Naive B cell (primary cell): Measurements from ENCODE around the gene SMNDC1. TPM values are rescaled to one million over a fixed set of nuclear protein-coding genes. Genes with fewer than 3 reads are reported as not detected.
"Not testable (repeated sequence)": the region's sequence is repeated elsewhere in the genome, so short reads cannot be mapped to it uniquely, and the experiment has no call there.

Experiments
- ATAC-seq, 2 donors: fragments of 150-1000 bp; cut with Tn5 transposase; 2 replicates each; pipeline ENCODE4 v1.10.0; 2021; ENCODE audit warnings: low read depth in 2 of 2, mild to moderate bottlenecking in 2 of 2, moderate library complexity in 2 of 2
- DNase-seq: peaks from one replicate; pipeline ENCODE4 v3.0.0; 2022
- H3K27ac Mint-ChIP-seq, 6 donors: one replicate each; pipeline ENCODE4 v1.8.0; 2020 to 2022; ENCODE audit warnings: mild to moderate bottlenecking in 6 of 6, mixed read lengths in 6 of 6, moderate library complexity in 5 of 6, inconsistent platforms in 2 of 6
- H3K27me3 Mint-ChIP-seq, 3 donors: one replicate each; pipeline ENCODE4 v1.8.0; 2021 to 2022; ENCODE audit warnings: mixed read lengths in 3 of 3, mild to moderate bottlenecking in 1 of 3
- H3K36me3 Mint-ChIP-seq, 2 donors: one replicate each; pipeline ENCODE4 v1.8.0; 2020 to 2022; ENCODE audit warnings: mixed read lengths in 2 of 2, inconsistent platforms in 1 of 2, mild to moderate bottlenecking in 1 of 2
- H3K4me1 Mint-ChIP-seq, 3 donors: one replicate each; pipeline ENCODE4 v1.8.0; 2020 to 2022; ENCODE audit warnings: mixed read lengths in 3 of 3, inconsistent platforms in 1 of 3, mild to moderate bottlenecking in 1 of 3, moderate library complexity in 1 of 3
- H3K4me3 Mint-ChIP-seq, 8 donors: one replicate each; pipeline ENCODE4 v1.8.0; 2020 to 2022; ENCODE audit warnings: mild to moderate bottlenecking in 8 of 8, mixed read lengths in 8 of 8, moderate library complexity in 8 of 8, inconsistent platforms in 2 of 8
- H3K9me3 Mint-ChIP-seq, 7 donors: one replicate each; pipeline ENCODE4 v1.8.0; 2020 to 2022; ENCODE audit warnings: mixed read lengths in 7 of 7, mild to moderate bottlenecking in 5 of 7, inconsistent platforms in 2 of 7, moderate library complexity in 1 of 7
- polyA plus RNA-seq, 6 donors: library from polyadenylated mRNA; unstranded; fragments of 300-500 nt; fragmentation: Illumina TruSeq; gene quantifications; one replicate each; pipeline ENCODE4 v1.2.3, GENCODE V29; 2021; ENCODE audit warnings: low read depth in 6 of 6

SMNDC1 gene
- polyA plus RNA-seq, 6 donors from 2014 or later, result 11.9 to 20.8 (median 15.9) TPM

DNA sequence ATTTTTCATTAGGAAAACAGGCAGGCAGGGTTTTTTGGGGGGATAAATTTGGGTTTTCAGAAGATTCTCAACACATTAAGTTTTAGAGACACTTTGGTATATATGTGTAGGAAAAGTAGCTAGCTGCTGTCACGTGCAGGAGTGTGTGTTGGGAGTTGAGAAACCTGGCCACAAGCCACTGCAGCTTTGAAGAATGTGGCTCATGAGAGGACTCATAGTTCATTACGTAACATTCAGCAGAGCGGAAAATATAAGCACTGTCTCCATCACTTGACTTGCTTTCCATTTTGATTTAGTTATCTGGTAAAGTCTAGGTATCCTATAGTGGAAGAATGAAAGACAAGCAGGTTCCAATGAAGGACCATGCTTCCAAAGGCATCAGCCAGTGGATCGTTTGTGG, 31.2 kb downstream of the SMNDC1 start:
- DNase-seq (no peak), ATAC-seq (no peak)
- H3K4me1 Mint-ChIP-seq, result peaks cover 26 to 37% (median 36%) of the 10 kb centered on the region in 3 donors
- H3K27me3 Mint-ChIP-seq, result no peaks in the 10 kb centered on the region
- no peaks in the 10 kb centered on the region for H3K9me3 Mint-ChIP-seq
- H3K27ac Mint-ChIP-seq, result peak overlapping the region in 3 of 6 donors; percentile 12 to 92 (median 27)
- H3K36me3 Mint-ChIP-seq, result no peaks in the 10 kb centered on the region
- H3K4me3 Mint-ChIP-seq, result peak overlapping the region in 1 of 8 donors; percentile 23

GRCh38 chr10:110272995-110273394, 31.7 kb downstream of the SMNDC1 start:
- H3K27me3 Mint-ChIP-seq, H3K36me3 Mint-ChIP-seq, DNase-seq, H3K9me3 Mint-ChIP-seq, ATAC-seq, H3K4me3 Mint-ChIP-seq: not testable (repeated sequence)
- H3K4me1 Mint-ChIP-seq, result peaks cover 25 to 37% (median 36%) of the 10 kb centered on the region in 3 donors
- H3K27ac Mint-ChIP-seq, result peak overlapping the region in 1 of 6 donors; percentile 63

DNA sequence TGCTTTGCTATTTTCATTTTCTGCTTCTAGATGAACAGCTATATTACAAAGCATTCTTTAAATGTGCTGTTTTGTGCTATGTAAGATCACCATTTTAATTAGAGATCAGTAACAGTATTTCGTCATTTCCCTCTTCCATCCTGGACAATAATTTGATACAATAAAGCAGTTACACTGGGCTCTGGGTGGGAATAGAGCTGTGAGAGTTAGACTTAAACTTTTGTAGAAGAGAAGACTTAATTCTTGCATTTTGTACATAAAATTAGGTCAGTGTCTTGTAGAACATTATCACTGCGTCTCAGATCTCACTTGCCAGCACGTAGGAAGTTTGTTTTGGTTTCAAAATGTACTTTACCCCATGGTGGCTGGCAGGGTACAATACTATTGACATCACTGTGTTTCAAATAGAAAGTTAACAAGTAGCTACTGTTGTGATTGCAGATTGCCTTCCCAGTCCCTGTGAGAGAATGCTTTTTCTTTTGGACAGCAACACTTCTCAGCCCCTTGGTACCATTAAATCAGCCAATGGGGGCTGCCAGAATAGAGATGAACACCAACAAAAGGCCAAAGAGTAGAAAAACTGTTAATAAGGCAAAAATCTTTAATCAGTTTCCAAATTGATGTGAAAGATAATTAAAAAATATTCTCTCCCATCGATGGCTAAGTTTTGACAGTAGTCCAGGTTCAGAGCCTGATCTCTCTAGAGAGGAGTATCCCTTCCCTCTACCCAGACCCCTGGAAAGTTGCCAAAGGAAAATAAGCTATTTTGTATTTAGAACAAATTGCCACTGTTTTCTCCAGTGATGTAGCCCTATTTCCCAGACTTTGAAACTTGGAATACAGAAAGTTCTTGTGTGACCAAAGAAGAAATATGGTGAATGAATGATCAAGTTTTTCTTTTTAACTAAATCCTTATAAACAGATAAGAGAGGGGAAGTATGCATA, 35.1 kb downstream of the SMNDC1 start:
- ATAC-seq (peak; percentile 64 to 73), DNase-seq (no peak)
- Mint-ChIP-seq H3K27ac (peak overlapping the region in 4 of 6 donors; percentile 30 to 78 (median 61)), H3K4me3 (peak overlapping the region in 7 of 8 donors; percentile 35 to 77 (median 58)), H3K36me3 (peaks cover 0 to 3% of the 10 kb centered on the region in 2 donors), H3K27me3 (no peaks in the 10 kb centered on the region), H3K4me1 (peaks cover 24 to 39% (median 36%) of the 10 kb centered on the region in 3 donors), H3K9me3 (no peaks in the 10 kb centered on the region)

- H3K27me3 Mint-ChIP-seq, result no peaks in the 10 kb centered on the region
- peak overlapping the region in 2 of 6 donors; percentile 58 to 78 for H3K27ac Mint-ChIP-seq
- peak overlapping the region in 5 of 8 donors; percentile 35 to 77 (median 58) for H3K4me3 Mint-ChIP-seq
- H3K4me1 Mint-ChIP-seq, result peaks cover 24 to 35% (median 33%) of the 10 kb centered on the region in 3 donors
- DNase-seq, result no peak
- H3K9me3 Mint-ChIP-seq, result no peaks in the 10 kb centered on the region
- ATAC-seq, result no peak
- peaks cover 0 to 3% of the 10 kb centered on the region in 2 donors for H3K36me3 Mint-ChIP-seq
Observed at GRCh38 chr10:110268971-110269370, 35.7 kb downstream of the SMNDC1 start.

DNA sequence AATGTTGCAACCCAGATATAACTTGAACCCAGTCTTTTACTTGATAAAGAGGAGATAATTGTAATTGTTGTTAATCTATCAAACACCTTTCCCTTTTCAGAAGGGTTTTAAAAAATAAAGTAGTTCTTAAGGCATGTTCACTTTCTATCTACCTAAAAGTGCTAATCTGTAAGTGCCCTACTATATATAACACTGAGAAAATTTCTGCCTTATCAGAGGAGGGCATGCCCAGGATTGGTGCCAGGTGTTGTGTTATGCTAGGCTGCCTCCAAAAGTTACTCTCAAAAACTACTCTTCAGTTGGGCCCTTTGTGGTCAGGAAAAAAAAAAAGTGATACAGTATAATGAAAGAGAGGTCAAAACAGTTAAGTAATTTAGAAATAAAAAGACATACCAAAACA, 36.3 kb downstream of the SMNDC1 start:
- ATAC-seq, result peak; percentile 69 to 80
- H3K9me3 Mint-ChIP-seq, result no peaks in the 10 kb centered on the region
- H3K4me1 Mint-ChIP-seq, result peaks cover 18 to 30% (median 28%) of the 10 kb centered on the region in 3 donors
- DNase-seq, result no peak
- peak overlapping the region in 5 of 8 donors; percentile 28 to 57 (median 45) for H3K4me3 Mint-ChIP-seq
- peaks cover 0 to 3% of the 10 kb centered on the region in 2 donors for H3K36me3 Mint-ChIP-seq
- peak overlapping the region in 5 of 6 donors; percentile 13 to 89 (median 74) for H3K27ac Mint-ChIP-seq
- H3K27me3 Mint-ChIP-seq, result no peaks in the 10 kb centered on the region

GRCh38 chr10:110267276-110267675, 37.4 kb downstream of the SMNDC1 start:
- ATAC-seq (no peak), DNase-seq (no peak)
- no peaks in the 10 kb centered on the region for H3K9me3 Mint-ChIP-seq
- H3K4me1 Mint-ChIP-seq, result peaks cover 16 to 26% (median 24%) of the 10 kb centered on the region in 3 donors
- peaks cover 0 to 3% of the 10 kb centered on the region in 2 donors for H3K36me3 Mint-ChIP-seq
- no peak overlapping the region for H3K4me3 Mint-ChIP-seq
- no peak overlapping the region for H3K27ac Mint-ChIP-seq
- H3K27me3 Mint-ChIP-seq, result no peaks in the 10 kb centered on the region

DNA sequence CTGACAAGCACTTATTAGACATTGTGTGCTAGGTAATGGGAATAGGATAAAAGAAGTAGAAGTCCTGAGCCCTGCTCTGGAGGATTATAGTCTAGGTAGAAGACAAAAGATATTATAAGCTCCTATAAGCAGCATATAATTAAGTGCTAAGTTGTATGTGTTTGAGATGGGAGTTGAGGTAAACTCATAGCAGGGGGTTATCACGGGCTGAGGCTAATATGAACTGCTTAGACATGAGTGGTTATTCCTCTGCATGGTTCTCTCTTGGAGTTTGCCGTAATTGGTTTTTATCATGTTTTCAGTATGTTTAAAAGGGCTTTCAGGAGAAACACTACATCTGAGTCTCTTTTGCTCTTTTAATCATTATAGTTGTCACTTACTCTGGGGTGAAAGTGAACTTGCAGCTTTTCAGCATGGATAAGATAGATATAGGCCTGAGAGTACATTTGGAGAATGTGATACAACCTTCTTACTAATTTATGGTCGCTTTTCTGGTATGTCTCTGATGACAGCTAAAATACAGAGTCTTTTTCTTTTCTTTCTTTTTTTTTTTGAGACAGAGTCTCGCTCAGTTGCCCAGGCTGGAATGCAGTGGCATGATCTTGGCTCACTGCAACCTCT, 39.0 kb downstream of the SMNDC1 start:
- H3K4me3 Mint-ChIP-seq, result peak overlapping the region in 1 of 8 donors; percentile 22
- ATAC-seq (no peak), DNase-seq (no peak)
- no peak overlapping the region for H3K27ac Mint-ChIP-seq
- peaks cover 0 to 3% of the 10 kb centered on the region in 2 donors for H3K36me3 Mint-ChIP-seq
- peaks cover 16 to 26% (median 24%) of the 10 kb centered on the region in 3 donors for H3K4me1 Mint-ChIP-seq
- H3K9me3 Mint-ChIP-seq, result no peaks in the 10 kb centered on the region
- H3K27me3 Mint-ChIP-seq, result no peaks in the 10 kb centered on the region

GRCh38 chr10:110263164-110263563, 41.6 kb downstream of the SMNDC1 start:
- ATAC-seq, result no peak
- no peaks in the 10 kb centered on the region for H3K27me3 Mint-ChIP-seq
- peaks cover 1 to 9% (median 4%) of the 10 kb centered on the region in 3 donors for H3K4me1 Mint-ChIP-seq
- H3K4me3 Mint-ChIP-seq, result no peak overlapping the region
- peaks cover 0 to 3% of the 10 kb centered on the region in 2 donors for H3K36me3 Mint-ChIP-seq
- H3K9me3 Mint-ChIP-seq, result no peaks in the 10 kb centered on the region
- H3K27ac Mint-ChIP-seq, result no peak overlapping the region
- DNase-seq, result no peak

- Mint-ChIP-seq H3K27ac (peak overlapping the region in 1 of 6 donors; percentile 34), H3K9me3 (peaks cover 0 to under 1% (median 0%) of the 10 kb centered on the region in 7 donors), H3K27me3 (no peaks in the 10 kb centered on the region), H3K4me3 (no peak overlapping the region), H3K36me3 (peaks cover 0 to 9% of the 10 kb centered on the region in 2 donors), H3K4me1 (peaks cover 0 to 3% (median 0%) of the 10 kb centered on the region in 3 donors)
- no peak for DNase-seq
- no peak for ATAC-seq
Observed at GRCh38 chr10:110260746-110261477, 43.8 kb downstream of the SMNDC1 start.

DNA sequence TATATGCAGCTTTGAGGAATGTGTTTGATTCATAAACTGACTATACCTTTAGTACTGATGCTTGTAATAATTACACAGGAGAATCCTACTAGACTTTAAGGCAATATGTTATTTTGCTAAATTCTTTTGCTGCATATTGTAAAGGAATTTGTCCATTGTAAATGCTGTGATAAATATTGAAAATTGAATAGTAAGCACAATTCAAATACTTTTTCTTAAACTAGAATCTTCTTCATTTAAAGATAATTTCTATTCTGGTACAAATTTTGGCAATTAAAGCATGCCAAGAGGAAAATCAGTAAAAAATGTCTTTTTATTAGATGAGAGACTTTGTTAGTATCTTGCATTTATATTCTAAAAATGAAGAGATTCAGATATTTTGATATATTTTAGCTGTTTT, 45.4 kb downstream of the SMNDC1 start:
- peaks cover 0 to 5% (median 0%) of the 10 kb centered on the region in 7 donors for H3K9me3 Mint-ChIP-seq
- peaks cover 3 to 7% (median 4%) of the 10 kb centered on the region in 3 donors for H3K4me1 Mint-ChIP-seq
- no peak for ATAC-seq
- no peak overlapping the region for H3K27ac Mint-ChIP-seq
- H3K27me3 Mint-ChIP-seq, result no peaks in the 10 kb centered on the region
- H3K36me3 Mint-ChIP-seq, result peaks cover 5 to 14% of the 10 kb centered on the region in 2 donors
- no peak for DNase-seq
- H3K4me3 Mint-ChIP-seq, result no peak overlapping the region

- Mint-ChIP-seq H3K36me3 (peaks cover 5 to 14% of the 10 kb centered on the region in 2 donors), H3K4me1 (peaks cover 6 to 10% (median 6%) of the 10 kb centered on the region in 3 donors), H3K4me3 (no peak overlapping the region), H3K9me3 (peaks cover 0 to 5% (median 0%) of the 10 kb centered on the region in 7 donors), H3K27me3 (no peaks in the 10 kb centered on the region), H3K27ac (peak overlapping the region in 2 of 6 donors; percentile 11 to 22)
- no peak for ATAC-seq
- DNase-seq, result no peak
Observed at GRCh38 chr10:110258542-110258941, 46.2 kb downstream of the SMNDC1 start.

- H3K9me3 Mint-ChIP-seq, result peaks cover 0 to 5% (median 0%) of the 10 kb centered on the region in 7 donors
- no peak for ATAC-seq
- H3K27ac Mint-ChIP-seq, result no peak overlapping the region
- H3K36me3 Mint-ChIP-seq, result peaks cover 5 to 14% of the 10 kb centered on the region in 2 donors
- no peaks in the 10 kb centered on the region for H3K27me3 Mint-ChIP-seq
- peak overlapping the region in 1 of 8 donors; percentile 26 for H3K4me3 Mint-ChIP-seq
- peaks cover 6 to 10% (median 9%) of the 10 kb centered on the region in 3 donors for H3K4me1 Mint-ChIP-seq
- DNase-seq, result no peak
Observed at GRCh38 chr10:110254467-110254866, 50.3 kb downstream of the SMNDC1 start.

GRCh38 chr10:110252151-110252550, 52.6 kb downstream of the SMNDC1 start:
- DNase-seq (no peak), ATAC-seq (no peak)
- Mint-ChIP-seq H3K4me3 (no peak overlapping the region), H3K27ac (no peak overlapping the region), H3K9me3 (peaks cover 0 to 5% (median 0%) of the 10 kb centered on the region in 7 donors), H3K36me3 (peaks cover 5 to 13% of the 10 kb centered on the region in 2 donors), H3K27me3 (no peaks in the 10 kb centered on the region), H3K4me1 (peaks cover 6 to 10% (median 10%) of the 10 kb centered on the region in 3 donors)
